Fibroblast of lung (primary cell): ENCODE data around the gene MEGF9.

Source experiments
- CTCF ChIP-seq, 2 donors: IDR thresholded peaks in 1 of 2; conservative IDR thresholded peaks in 1 of 2; 1 replicate in 1 of 2; 2 replicates in 1 of 2; pipeline ENCODE4 v1.5.1; 2011 to 2012; ENCODE audit warnings: low read length in 2 of 2, control low read depth in 1 of 2, inconsistent platforms in 1 of 2, low read depth in 1 of 2, mild to moderate bottlenecking in 1 of 2
- EZH2 ChIP-seq: IDR thresholded peaks from 2 replicates; pipeline ENCODE4 v1.5.1; 2012; ENCODE audit warnings: low read length, control low read depth, mild to moderate bottlenecking; ENCODE audit errors: missing control alignments

- TF ChIP-seq CTCF (conservative IDR thresholded peaks at IDR 0.05 in 1 of 2, IDR thresholded peaks at IDR 0.05 in 1 of 2; ENCODE audit: low read depth in 1 of 2, low read length in 2 of 2) (no peak), EZH2 (no peak)
Observed at GRCh38 chr9:120652934-120653333, 61.3 kb downstream of the MEGF9 start.
